Activated naive CD4-positive, alpha-beta T cell treated with anti-CD3 and anti-CD28 coated beads, Interleukin-2, amount 10 ng/mL, durations not matched to agents 7 days and 5 days (primary cell): ENCODE results near the gene ZNF736.
"Not testable (repeated sequence)": the region's sequence is repeated elsewhere in the genome, so short reads cannot be mapped to it uniquely, and the experiment has no call there.

Source experiments
- CTCF ChIA-PET: fragments of 350-600 bp; sonication (Branson Sonifier 250); formaldehyde crosslinking; loops from one replicate; lab custom pipeline; 2021; ENCODE audit warnings: antibody characterized with exemption; lab: Charles Lee
- DNase-seq: peaks from one replicate; pipeline ENCODE4 v3.0.0-alpha.2; 2020
- H3K27ac Mint-ChIP-seq: one replicate; pipeline ENCODE4 v1.8.0; 2021; ENCODE audit warnings: mild to moderate bottlenecking, moderate library complexity, mixed read lengths
- H3K27me3 Mint-ChIP-seq: one replicate; pipeline ENCODE4 v1.8.0; 2021; ENCODE audit warnings: mild to moderate bottlenecking, mixed read lengths
- H3K36me3 Mint-ChIP-seq: one replicate; pipeline ENCODE4 v1.8.0; 2021; ENCODE audit warnings: mixed read lengths
- H3K4me1 Mint-ChIP-seq: one replicate; pipeline ENCODE4 v1.8.0; 2021; ENCODE audit warnings: mixed read lengths
- H3K4me3 Mint-ChIP-seq: one replicate; pipeline ENCODE4 v1.8.0; 2021; ENCODE audit warnings: mild to moderate bottlenecking, moderate library complexity, mixed read lengths
- H3K9me3 Mint-ChIP-seq: one replicate; pipeline ENCODE4 v1.8.0; 2021; ENCODE audit warnings: mixed read lengths

The ZNF736 gene

GRCh38 chr7:64313740-64314491 lies at the start of gene ZNF736:
Gene ZNF736, plus strand, starts transcription at chr7:64313961. Its CDS starts 190 bp downstream, at chr7:64314151.
- Mint-ChIP-seq H3K27me3 (no peaks in the 10 kb centered on the region), H3K27ac (peak within 1 kb of the TSS; percentile 97), H3K4me3 (peak within 1 kb of the TSS; percentile 98), H3K9me3 (peaks cover 21% of the 10 kb centered on the region), H3K36me3 (peaks cover 39% of the 10 kb centered on the region), H3K4me1 (peaks cover 36% of the 10 kb centered on the region)
- peak; percentile 92 for DNase-seq
- CTCF ChIA-PET: interaction anchor here (0.5 kb wide), 1 partner anchor 113 kb away, joined by 3 read pairs; no protein-coding TSS in a partner anchor

GRCh38 chr7:64266341-64266919 lies 47.3 kb upstream of the ZNF736 start:
- H3K4me1 Mint-ChIP-seq: no peaks in the 10 kb centered on the region
- no peaks in the 10 kb centered on the region for H3K27me3 Mint-ChIP-seq
- no peak overlapping the region for H3K4me3 Mint-ChIP-seq
- peaks cover 28% of the 10 kb centered on the region for H3K9me3 Mint-ChIP-seq
- H3K27ac Mint-ChIP-seq: no peak overlapping the region
- H3K36me3 Mint-ChIP-seq: peaks cover 5% of the 10 kb centered on the region
- CTCF ChIA-PET: no interaction called here
- no peak for DNase-seq

GRCh38 chr7:64277630-64278029 lies 36.1 kb upstream of the ZNF736 start:
- CTCF ChIA-PET: no interaction called here
- H3K36me3 Mint-ChIP-seq: no peaks in the 10 kb centered on the region
- H3K27ac Mint-ChIP-seq: no peak overlapping the region
- no peaks in the 10 kb centered on the region for H3K27me3 Mint-ChIP-seq
- H3K4me3 Mint-ChIP-seq: no peak overlapping the region
- DNase-seq: no peak
- H3K4me1 Mint-ChIP-seq: no peaks in the 10 kb centered on the region
- H3K9me3 Mint-ChIP-seq: peaks cover 27% of the 10 kb centered on the region

- Mint-ChIP-seq H3K4me1 (no peaks in the 10 kb centered on the region), H3K36me3 (no peaks in the 10 kb centered on the region), H3K4me3 (no peak overlapping the region), H3K9me3 (peaks cover 35% of the 10 kb centered on the region), H3K27ac (no peak overlapping the region), H3K27me3 (no peaks in the 10 kb centered on the region)
- DNase-seq: no peak
- CTCF ChIA-PET: no interaction called here
Observed at GRCh38 chr7:64294701-64295420, 18.9 kb upstream of the ZNF736 start.

- H3K27ac Mint-ChIP-seq, H3K27me3 Mint-ChIP-seq, H3K4me1 Mint-ChIP-seq, H3K36me3 Mint-ChIP-seq, CTCF ChIA-PET, DNase-seq, H3K4me3 Mint-ChIP-seq: not testable (repeated sequence)
- peaks cover 30% of the 10 kb centered on the region for H3K9me3 Mint-ChIP-seq
Observed at GRCh38 chr7:64297418-64297817, 16.3 kb upstream of the ZNF736 start.

GRCh38 chr7:64300641-64301405 lies 12.9 kb upstream of the ZNF736 start:
- H3K27ac Mint-ChIP-seq: no peak overlapping the region
- no peak for DNase-seq
- H3K27me3 Mint-ChIP-seq: no peaks in the 10 kb centered on the region
- H3K4me3 Mint-ChIP-seq: no peak overlapping the region
- H3K4me1 Mint-ChIP-seq: peaks cover 2% of the 10 kb centered on the region
- peaks cover 31% of the 10 kb centered on the region for H3K9me3 Mint-ChIP-seq
- no peaks in the 10 kb centered on the region for H3K36me3 Mint-ChIP-seq
- CTCF ChIA-PET: no interaction called here

GRCh38 chr7:64307254-64308015 lies 6.3 kb upstream of the ZNF736 start:
- H3K9me3 Mint-ChIP-seq: peaks cover 10% of the 10 kb centered on the region
- peak; percentile 97 for DNase-seq
- H3K36me3 Mint-ChIP-seq: peaks cover 8% of the 10 kb centered on the region
- H3K4me1 Mint-ChIP-seq: peaks cover 26% of the 10 kb centered on the region
- H3K27ac Mint-ChIP-seq: peak overlapping the region; percentile 94
- peaks cover 4% of the 10 kb centered on the region for H3K27me3 Mint-ChIP-seq
- peak overlapping the region; percentile 88 for H3K4me3 Mint-ChIP-seq
- CTCF ChIA-PET: interaction anchor here (0.6 to 1.1 kb wide), 4 partner anchors 13 to 382 kb away, joined by 3 read pairs; no protein-coding TSS in a partner anchor

GRCh38 chr7:64308016-64308270 lies 5.8 kb upstream of the ZNF736 start:
- Mint-ChIP-seq H3K9me3 (peaks cover 13% of the 10 kb centered on the region), H3K4me3 (peak overlapping the region; percentile 88), H3K36me3 (peaks cover 8% of the 10 kb centered on the region), H3K27me3 (peaks cover 4% of the 10 kb centered on the region), H3K27ac (peak overlapping the region; percentile 94), H3K4me1 (peaks cover 29% of the 10 kb centered on the region)
- CTCF ChIA-PET: no interaction called here
- DNase-seq: no peak

GRCh38 chr7:64310426-64310825 lies 3.3 kb upstream of the ZNF736 start:
- peaks cover 52% of the 10 kb centered on the region for H3K4me1 Mint-ChIP-seq
- CTCF ChIA-PET: no interaction called here
- H3K27me3 Mint-ChIP-seq: peaks cover 4% of the 10 kb centered on the region

GRCh38 chr7:64312826-64313225 lies 935 bp upstream of the ZNF736 start:
- no peak overlapping the region for H3K4me3 Mint-ChIP-seq
- CTCF ChIA-PET: no interaction called here
- H3K9me3 Mint-ChIP-seq: peaks cover 17% of the 10 kb centered on the region
- no peaks in the 10 kb centered on the region for H3K27me3 Mint-ChIP-seq
- no peak for DNase-seq
- H3K36me3 Mint-ChIP-seq: peaks cover 40% of the 10 kb centered on the region
- peaks cover 41% of the 10 kb centered on the region for H3K4me1 Mint-ChIP-seq
- no peak overlapping the region for H3K27ac Mint-ChIP-seq

More at GRCh38 chr7:64310426-64310825, 3.3 kb upstream of the ZNF736 start:
- Mint-ChIP-seq H3K36me3 (peaks cover 21% of the 10 kb centered on the region), H3K4me3 (no peak overlapping the region), H3K27ac (no peak overlapping the region), H3K9me3 (peaks cover 10% of the 10 kb centered on the region)
- no peak for DNase-seq

GRCh38 chr7:64314566-64314965 lies 805 bp downstream of the ZNF736 start:
- Mint-ChIP-seq H3K27me3 (no peaks in the 10 kb centered on the region), H3K4me1 (peaks cover 36% of the 10 kb centered on the region), H3K4me3 (peak overlapping the region; percentile 98), H3K27ac (peak overlapping the region; percentile 97), H3K9me3 (peaks cover 22% of the 10 kb centered on the region), H3K36me3 (peaks cover 38% of the 10 kb centered on the region)
- DNase-seq: peak; percentile 24
- CTCF ChIA-PET: interaction anchor here (0.5 kb wide), 1 partner anchor 113 kb away, joined by 3 read pairs; no protein-coding TSS in a partner anchor

- peak overlapping the region; percentile 37 for H3K27ac Mint-ChIP-seq
Observed at GRCh38 chr7:64316031-64316742, 2.4 kb downstream of the ZNF736 start.

More at GRCh38 chr7:64316031-64316742, 2.4 kb downstream of the ZNF736 start:
- H3K27me3 Mint-ChIP-seq, DNase-seq, CTCF ChIA-PET: not testable (repeated sequence)
- Mint-ChIP-seq H3K9me3 (peaks cover 25% of the 10 kb centered on the region), H3K4me1 (peaks cover 38% of the 10 kb centered on the region), H3K4me3 (peak overlapping the region; percentile 26), H3K36me3 (peaks cover 43% of the 10 kb centered on the region)
